Right cardiac atrium (tissue), 5 donors: ENCODE results near the gene FUT9. TPM values are rescaled to one million over a fixed set of nuclear protein-coding genes. Genes with fewer than 3 reads are reported as not detected.
"Not testable (repeated sequence)": the region's sequence is repeated elsewhere in the genome, so short reads cannot be mapped to it uniquely, and the experiment has no call there.

Source experiments
- ATAC-seq, 2 donors: fragments of 200-7000 bp; cut with Tn5 transposase; one replicate each; pipeline versions ENCODE4 v1.8.0 to v1.9.1; 2020; ENCODE audit warnings: moderate library complexity in 2 of 2, mild to moderate bottlenecking in 1 of 2
- DNase-seq, 3 donors: peaks; one replicate each; pipeline ENCODE4 v3.0.0-alpha.2; 2020
- H3K27ac ChIP-seq: one replicate; pipeline ENCODE4 v1.5.1; 2013; ENCODE audit warnings: mild to moderate bottlenecking, low read length, control low read depth, moderate library complexity
- H3K27me3 ChIP-seq: one replicate; pipeline ENCODE4 v1.6.1; 2013; ENCODE audit not compliant: control insufficient read depth, insufficient read depth
- H3K4me1 ChIP-seq: one replicate; pipeline ENCODE4 v1.6.1; 2013; ENCODE audit warnings: low read length; ENCODE audit not compliant: control insufficient read depth, insufficient read depth
- H3K4me3 ChIP-seq: one replicate; pipeline ENCODE4 v1.5.1; 2013; ENCODE audit warnings: low read length, control low read depth
- H3K9me3 ChIP-seq: one replicate; pipeline ENCODE4 v1.6.1; 2013; ENCODE audit warnings: low read length; ENCODE audit not compliant: control insufficient read depth
- WGBS: extraction: QIAGEN DNeasy Blood & Tissue Kit; methylation state at CpG from one replicate; pipeline ENCODE4 v1.1.7; 2013; 5-methylcytosine and 5-hydroxymethylcytosine counted together
- intact Hi-C, 4 donors: fragments of 100-400 bp; cut with DNase I; formaldehyde crosslinking; loops; one replicate each; pipeline versions ENCODE4 v1.11.0 to v1.14.0; 2022 to 2023
- polyA plus RNA-seq: library from polyadenylated mRNA; stranded (reverse); fragments of 200-250 nt; gene quantifications from one replicate; pipeline ENCODE4 v1.2.3, GENCODE V29; 2013
- total RNA-seq, 4 donors: library from RNA; stranded (reverse); fragmentation: NEBNext Ultra II Directional; extraction: Animal tissue kit (Norgen Biotek cat#: 25700); gene quantifications; one replicate each; pipeline ENCODE4 v1.2.1, GENCODE V29; 2021
- donor health status: healthy with polysubstance abuse.
- donor health status: DM: no; HTN: yes; CAD: no.
- donor health status: DM: no; HTN: no; CAD: no.
- donor health status: DM: no; HTN: yes; CAD: no; lungs with severe emphysema.
- donor health status: DM: yes; HTN: yes; CAD: no.

FUT9 gene
- total and polyA plus RNA-seq, 5 donors = not detected

DNA sequence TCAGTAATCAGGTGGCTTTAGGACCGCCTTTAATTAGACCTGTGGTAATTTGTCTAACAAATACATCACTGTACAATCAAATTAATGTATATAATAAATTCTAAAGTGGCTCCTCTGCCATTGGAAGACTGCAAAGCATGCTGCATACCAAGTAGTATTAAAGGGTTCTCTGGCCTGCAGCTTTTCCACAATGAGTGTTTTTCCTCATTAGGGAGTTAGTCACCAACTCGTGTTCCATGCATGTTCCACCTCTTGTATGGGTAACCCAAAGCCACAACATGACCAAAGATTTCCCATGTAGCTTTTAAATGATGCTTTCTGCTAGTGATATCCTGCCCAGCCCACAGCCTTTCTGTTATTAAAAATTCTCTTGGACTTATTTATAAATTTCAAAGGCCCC is 218.7 kb downstream of the FUT9 start:
- no peak overlapping the region for H3K27ac ChIP-seq
- no peak for DNase-seq
- H3K4me3 ChIP-seq = no peak overlapping the region
- H3K27me3 ChIP-seq = no peaks in the 10 kb centered on the region
- WGBS = 68% methylated on average over 2 of the region's 2 CpGs
- intact Hi-C loops = no loop called here
- no peaks in the 10 kb centered on the region for H3K4me1 ChIP-seq
- ATAC-seq = no peak
- no peaks in the 10 kb centered on the region for H3K9me3 ChIP-seq

DNA sequence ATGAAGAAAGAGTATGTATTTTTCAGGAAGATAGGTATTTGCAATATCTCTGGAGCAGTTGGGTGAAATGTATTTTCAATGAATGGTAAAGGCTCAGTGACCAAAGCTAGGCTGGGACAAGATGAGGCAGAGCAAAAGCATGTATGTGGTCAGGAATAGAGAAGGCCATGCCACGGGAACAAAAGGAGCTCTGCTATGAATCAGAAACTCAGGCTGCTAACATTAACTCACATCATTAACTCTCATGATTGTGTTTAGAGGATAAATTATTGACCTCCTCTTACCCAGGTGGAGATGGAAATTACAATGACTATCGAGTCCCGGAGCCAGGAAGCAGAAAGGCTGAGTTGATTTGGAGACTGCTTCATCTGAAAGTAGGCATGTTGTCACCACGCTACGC is 220.2 kb downstream of the FUT9 start:
- no peak overlapping the region for H3K4me3 ChIP-seq
- 84% methylated on average over 5 of the region's 5 CpGs for WGBS
- intact Hi-C loops = no loop called here
- no peaks in the 10 kb centered on the region for H3K27me3 ChIP-seq
- H3K27ac ChIP-seq = no peak overlapping the region
- ATAC-seq (no peak), DNase-seq (no peak)
- no peaks in the 10 kb centered on the region for H3K9me3 ChIP-seq
- H3K4me1 ChIP-seq = no peaks in the 10 kb centered on the region

DNA sequence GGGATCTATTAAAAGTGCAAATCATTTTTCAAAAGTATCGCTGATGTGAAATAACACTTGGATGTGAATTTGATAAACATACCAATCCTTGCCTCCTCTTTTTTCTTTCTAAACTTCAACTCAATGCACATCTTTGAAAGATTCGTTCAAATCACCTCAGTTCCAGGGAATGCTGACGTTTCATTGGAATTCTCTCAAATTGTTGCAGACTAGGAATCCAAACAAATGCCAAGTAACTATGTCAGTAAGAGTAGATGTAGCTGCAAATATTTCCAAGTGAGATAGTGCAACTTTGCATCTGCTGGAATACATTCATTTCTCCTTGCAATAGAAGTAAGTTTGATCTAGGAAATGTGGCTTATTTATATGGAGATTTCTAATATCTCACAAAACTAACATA is 220.7 kb downstream of the FUT9 start:
- intact Hi-C loops = no loop called here
- ATAC-seq (no peak), DNase-seq (no peak)
- Histone ChIP-seq H3K4me3 (no peak overlapping the region), H3K27me3 (no peaks in the 10 kb centered on the region), H3K9me3 (no peaks in the 10 kb centered on the region), H3K27ac (no peak overlapping the region), H3K4me1 (no peaks in the 10 kb centered on the region)
- WGBS = 50% methylated on average over 3 of the region's 3 CpGs

DNA sequence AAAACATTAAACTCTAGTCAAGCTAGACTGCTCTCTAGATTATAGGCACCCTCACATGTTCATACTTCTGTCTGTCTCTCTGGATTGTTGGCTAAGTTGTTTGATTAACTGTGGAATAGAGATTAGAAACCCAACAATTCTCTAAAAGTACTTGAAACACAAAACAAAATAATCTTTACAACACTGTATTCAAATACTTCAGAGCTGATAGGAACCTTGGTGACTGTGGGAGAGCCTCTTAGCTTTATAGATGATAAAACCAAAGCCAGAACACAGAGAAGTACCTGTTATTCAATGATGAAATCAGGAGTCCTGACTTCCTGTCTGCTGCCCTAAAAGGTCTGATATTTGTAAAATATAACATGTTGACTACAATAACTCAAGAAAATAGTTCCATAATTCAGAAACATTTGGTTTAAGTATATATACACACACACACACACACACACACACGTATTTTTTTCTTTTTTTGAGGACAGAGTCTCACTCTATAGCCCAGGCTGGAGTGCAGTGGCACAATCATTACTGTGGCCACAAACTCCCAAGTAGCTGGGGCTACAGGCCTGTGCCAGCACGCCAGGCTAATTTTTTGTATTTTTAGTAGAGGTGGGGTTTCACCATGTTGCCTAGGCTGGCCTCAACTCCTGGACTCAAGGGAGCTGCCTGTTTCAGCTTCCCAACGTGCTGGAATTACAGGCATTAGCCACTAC is 222.0 kb downstream of the FUT9 start:
- intact Hi-C loops = no loop called here
- WGBS = 49% methylated on average over 3 of the region's 3 CpGs
- Histone ChIP-seq H3K9me3 (no peaks in the 10 kb centered on the region), H3K4me1 (no peaks in the 10 kb centered on the region), H3K27ac (no peak overlapping the region), H3K4me3 (no peak overlapping the region), H3K27me3 (no peaks in the 10 kb centered on the region)
- no peak for ATAC-seq
- DNase-seq = no peak

DNA sequence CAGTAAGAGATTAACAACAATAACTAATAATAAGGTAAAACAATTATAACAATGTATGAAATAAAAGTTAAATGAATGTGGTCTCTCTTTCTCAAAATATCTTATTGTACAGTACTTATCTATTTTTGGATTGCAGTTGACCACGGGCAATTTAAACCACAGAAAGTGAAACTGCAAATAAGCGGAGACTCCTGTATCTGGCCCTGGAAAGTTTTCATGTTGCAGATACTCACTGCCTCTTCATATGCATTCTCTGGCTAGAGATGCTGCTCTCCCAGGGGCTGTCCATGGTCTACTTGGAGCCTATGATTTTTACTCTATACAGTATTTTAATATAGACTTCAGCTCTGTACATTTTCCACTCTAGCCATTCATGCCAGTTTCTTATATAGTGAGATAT is 230.8 kb downstream of the FUT9 start:
- no peaks in the 10 kb centered on the region for H3K9me3 ChIP-seq
- no peak overlapping the region for H3K4me3 ChIP-seq
- WGBS = 44% methylated on average over 2 of the region's 2 CpGs
- intact Hi-C loops = no loop called here
- H3K4me1 ChIP-seq = no peaks in the 10 kb centered on the region
- H3K27ac ChIP-seq = no peak overlapping the region
- DNase-seq (no peak), ATAC-seq (no peak)
- no peaks in the 10 kb centered on the region for H3K27me3 ChIP-seq

DNA sequence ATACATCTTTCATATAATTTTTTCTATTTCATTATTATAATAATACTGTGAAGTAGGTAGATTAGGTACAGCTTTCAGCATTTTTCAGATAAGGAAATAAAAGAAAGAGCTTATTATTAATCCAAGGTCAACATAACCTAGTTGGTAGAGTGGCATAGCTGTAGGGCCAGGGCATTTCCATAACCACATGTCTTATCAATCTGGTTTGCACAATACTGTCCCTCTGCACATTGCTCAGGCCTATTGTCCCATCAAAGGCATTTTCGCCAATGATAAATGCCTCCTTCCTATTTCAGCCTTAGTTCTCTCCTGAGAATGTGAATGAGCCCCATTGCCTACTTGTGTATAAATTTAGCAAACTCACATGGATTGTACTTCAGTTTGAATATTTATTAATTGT is 234.0 kb downstream of the FUT9 start:
- intact Hi-C loops = no loop called here
- Histone ChIP-seq H3K27me3 (no peaks in the 10 kb centered on the region), H3K4me3 (no peak overlapping the region), H3K4me1 (no peaks in the 10 kb centered on the region), H3K27ac (no peak overlapping the region), H3K9me3 (no peaks in the 10 kb centered on the region)
- ATAC-seq = no peak
- DNase-seq = no peak
- WGBS = 83% methylated on average over 1 of the region's 1 CpG

DNA sequence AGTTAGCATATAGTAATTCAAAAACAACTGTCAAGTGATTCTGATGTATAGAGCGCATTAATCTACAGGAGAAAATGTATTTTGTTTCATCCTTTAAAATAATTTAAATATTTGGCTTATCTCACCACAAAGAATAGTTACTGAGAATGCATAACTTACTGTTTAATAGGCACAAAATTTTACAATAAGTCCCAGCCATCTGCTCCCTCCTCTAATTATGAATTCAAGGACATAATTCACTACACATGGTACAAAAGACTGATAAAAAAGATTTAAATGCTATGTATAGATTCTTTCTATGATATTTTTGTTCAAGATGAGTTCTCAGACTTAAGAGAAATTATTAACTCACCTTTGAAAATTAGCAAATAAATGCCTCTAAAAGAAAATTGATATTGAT is 242.0 kb downstream of the FUT9 start:
- Histone ChIP-seq H3K9me3 (no peaks in the 10 kb centered on the region), H3K27me3 (no peaks in the 10 kb centered on the region), H3K4me1 (no peaks in the 10 kb centered on the region), H3K27ac (no peak overlapping the region), H3K4me3 (no peak overlapping the region)
- whole genome bisulfite sequencing = 84% methylated on average over 1 of the region's 1 CpG
- DNase-seq (no peak), ATAC-seq (no peak)
- intact Hi-C loops = no loop called here

DNA sequence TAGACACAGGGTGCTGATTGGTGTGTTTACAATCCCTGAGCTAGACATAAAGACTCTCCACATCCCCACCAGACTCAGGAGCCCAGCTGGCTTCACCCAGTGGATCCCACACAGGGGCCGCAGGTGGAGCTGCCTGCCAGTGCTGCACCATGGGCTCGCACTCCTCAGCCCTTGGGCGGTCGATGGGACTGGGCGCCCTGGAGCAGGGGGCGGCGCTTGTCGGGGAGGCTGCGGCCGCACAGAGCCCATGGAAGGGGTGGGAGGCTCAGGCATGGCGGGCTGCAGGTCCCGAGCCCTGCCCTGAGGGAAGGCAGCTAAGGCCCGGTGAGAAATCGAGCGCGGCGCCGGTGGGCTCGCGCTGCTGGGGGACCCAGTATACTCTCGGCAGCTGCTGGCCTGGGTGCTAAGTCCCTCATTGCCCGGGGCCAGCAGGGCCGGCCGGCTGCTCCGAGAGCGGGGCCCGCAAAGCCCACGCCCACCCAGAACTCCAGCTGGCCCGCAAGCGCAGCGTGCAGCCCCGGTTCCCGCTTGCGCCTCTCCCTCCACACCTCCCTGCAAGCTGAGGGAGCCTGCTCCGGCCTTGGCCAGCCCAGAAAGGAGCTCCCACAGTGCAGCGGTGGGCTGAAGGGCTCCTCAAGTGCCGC is 245.1 kb downstream of the FUT9 start:
- ATAC-seq, intact Hi-C loops, H3K27me3 ChIP-seq, H3K27ac ChIP-seq, H3K9me3 ChIP-seq, H3K4me1 ChIP-seq, H3K4me3 ChIP-seq: not testable (repeated sequence)
- 91% methylated on average over 37 of the region's 37 CpGs for WGBS
- peak in 1 of 3 donors; percentile 31 for DNase-seq
